ENCODE data around the gene CMIP. TPM values are rescaled to one million over a fixed set of nuclear protein-coding genes. Genes with fewer than 3 reads are reported as not detected.

The CMIP gene
- total RNA-seq, 1 experiment from 2014 or later: 3.0 TPM

DNA sequence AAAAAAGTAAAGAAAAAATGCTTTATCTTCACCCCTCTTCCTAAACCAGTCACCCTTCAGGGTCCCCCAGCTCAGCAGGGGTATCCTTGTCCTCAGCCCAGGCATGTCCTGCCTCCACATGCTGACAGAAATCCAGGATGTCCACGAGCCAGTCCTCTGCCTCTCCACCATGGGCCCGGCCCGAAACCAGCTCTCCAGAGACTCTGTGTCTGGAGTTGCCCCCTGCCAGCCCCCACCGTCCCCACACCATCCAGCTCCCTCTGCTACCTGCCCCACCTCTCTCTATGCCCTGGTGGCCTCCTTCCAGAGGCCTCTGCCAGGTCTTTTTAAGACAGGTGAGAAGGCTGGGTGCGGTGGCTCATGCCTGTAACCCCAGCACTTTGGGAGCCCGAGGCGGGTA is 268.1 kb downstream of the CMIP start:
- DNase-seq (ENCODE audit: low read depth): no peak

DNA sequence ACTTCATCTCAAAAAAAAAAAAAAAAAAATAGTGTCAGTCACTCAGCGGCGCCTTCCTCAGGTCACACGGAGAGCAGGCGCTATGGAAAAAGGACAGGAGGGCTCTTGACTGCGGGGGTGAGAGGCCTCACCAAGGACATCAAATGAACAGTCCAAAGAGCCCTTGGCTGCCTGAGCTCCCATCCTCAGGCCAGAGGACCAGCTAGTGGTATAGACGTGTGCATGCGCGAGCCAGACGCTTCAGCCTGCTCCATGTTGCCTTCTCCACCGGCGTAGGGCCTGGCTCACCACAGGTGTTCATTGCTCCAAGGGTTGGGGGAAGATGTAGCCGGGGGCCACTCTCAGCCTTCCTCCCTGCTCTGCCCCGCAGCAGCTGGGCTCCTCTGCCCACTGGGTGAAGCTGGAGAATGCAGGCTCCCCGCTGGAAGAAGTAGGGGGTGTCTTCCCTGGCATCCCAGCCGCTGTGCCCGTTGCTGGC is 268.7 kb downstream of the CMIP start:
- no peak for DNase-seq (ENCODE audit: low read depth)

DNA sequence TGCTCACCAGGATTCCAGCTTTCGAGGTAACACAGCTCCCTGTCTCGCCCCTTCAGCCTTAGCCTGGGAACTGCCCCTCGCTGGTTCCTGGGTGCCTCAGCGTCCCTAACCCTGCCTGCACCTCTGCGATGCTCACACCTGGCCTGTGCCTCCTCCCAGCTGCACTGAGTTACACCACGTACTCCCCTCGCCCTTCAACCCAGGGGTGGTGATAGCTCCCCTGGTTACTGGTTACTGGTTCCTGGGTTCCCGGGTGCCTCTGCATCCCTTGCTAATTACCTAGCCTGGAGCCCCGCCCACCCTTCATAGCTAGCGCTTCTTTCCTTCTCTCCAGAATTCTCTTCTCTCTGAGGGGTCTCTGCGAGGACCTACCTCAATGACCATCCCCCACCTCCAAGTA is 269.2 kb downstream of the CMIP start:
- DNase-seq (ENCODE audit: low read depth): no peak

DNA sequence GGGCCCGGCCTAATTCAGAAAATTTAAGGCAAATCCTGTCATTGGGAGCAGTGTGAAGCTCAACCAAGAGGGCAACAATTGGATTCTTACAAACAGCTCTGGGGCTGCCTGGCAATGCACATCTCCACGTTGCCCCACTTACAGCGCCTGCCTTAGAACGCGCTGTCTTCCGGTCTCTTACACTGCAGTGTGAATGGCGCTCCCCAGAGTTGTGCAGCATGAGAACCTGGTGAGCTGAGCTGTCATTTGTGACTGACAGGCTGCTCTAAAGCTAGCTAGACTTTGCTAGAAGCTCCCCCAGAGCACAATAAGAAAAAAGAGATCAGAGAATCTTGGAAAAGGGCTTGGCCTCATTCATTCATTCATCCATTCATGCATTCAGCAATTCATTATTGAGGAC is 270.0 kb downstream of the CMIP start:
- no peak for DNase-seq (ENCODE audit: low read depth)

DNA sequence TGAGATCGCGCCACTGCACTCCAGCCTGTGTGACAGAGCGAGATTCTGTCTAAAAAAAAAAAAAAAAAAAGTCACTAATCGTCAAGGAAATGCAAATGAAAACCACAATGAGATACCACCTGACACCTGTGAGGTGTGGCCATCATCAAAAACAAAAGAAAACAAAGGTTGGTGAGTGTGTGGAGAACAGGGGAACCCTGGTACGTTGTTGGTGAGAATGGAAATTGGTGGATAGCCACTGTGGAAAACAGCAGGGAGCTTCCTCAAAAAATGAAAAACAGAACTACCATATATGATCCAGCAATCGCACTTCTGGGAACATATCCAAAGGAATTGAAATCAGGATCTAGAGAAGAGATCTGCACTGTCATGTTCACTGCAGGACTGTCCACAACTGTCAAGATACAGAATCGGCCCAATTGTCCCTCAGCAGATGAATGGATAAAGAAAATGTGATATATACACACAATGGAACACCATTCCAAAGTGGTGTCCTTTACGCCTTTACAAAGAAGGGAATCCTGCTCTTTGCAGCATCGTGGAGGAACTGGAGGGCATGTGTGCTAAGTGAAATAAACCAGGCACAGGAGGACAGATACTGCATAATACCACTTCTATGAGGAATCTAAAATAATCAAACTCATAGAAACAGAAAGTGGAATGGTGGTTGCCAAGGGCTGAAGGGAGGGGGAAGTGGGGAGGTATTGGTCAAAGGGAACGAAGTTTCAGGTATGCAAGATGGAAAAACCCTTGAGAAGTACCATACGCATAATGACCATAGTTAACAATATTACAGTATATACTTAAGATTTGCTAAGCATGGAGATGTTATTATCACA is 271.0 kb downstream of the CMIP start:
- DNase-seq (ENCODE audit: low read depth): no peak

DNA sequence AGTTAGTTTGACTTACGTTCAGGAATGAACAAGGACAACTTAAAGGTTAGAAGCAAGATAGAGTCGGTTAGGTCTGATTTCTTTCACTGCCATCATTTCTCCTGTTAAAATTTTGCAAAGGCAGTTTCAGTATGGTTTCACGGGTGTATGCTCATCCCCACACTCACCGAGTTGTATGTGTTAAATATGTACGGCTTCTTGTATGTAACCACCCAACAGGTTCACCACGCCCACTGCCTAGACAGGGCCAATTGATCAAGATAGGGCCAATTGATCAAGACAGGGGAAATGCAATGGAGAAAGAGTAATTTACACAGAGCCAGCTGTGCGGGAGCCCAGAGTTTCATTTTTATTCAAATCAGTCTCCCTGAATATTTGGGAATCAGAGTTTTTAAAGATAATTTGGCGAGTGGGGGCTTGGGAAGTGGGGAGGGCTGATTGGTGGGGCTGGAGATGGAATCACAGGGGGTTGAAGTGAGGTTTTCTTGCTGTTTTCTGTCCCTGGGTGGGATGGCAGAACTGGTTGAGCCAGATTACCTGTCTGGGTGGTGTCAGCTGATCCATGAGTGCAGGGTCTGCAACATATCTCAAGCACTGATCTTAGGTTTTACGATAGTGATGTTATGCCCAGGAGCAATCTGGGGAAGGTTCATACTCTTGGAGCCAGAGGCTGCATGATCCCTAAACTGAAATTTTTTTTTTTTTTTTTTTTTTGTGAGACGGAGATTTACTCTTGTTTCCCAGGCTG is 272.0 kb downstream of the CMIP start:
- no peak for DNase-seq (ENCODE audit: low read depth)

DNA sequence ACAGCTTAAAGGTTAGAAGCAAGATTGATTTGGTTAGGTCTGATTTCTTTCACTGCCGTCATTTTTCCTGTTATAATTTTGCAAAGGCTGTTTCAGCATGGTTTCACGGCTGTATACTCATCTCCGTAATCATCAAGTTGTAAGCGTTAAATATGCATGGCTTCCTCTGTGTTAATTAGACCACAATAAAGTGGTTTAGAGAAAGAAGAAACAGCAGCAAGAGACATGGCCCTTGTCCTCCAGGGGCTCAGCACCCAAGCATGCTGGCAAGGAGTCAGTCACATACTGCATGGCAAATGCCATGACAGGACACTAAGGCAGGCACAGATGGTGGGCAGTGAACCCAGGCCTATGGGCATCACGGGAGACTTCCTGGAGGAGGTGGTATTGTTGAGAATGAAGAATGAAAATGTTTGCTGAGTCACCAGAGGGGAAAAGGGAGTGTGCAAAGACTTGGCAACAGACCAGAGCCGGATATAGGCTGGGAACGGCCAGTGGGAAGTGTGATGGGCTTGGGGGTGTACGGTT is 273.1 kb downstream of the CMIP start:
- peak; percentile 12 for DNase-seq (ENCODE audit: low read depth)

DNA sequence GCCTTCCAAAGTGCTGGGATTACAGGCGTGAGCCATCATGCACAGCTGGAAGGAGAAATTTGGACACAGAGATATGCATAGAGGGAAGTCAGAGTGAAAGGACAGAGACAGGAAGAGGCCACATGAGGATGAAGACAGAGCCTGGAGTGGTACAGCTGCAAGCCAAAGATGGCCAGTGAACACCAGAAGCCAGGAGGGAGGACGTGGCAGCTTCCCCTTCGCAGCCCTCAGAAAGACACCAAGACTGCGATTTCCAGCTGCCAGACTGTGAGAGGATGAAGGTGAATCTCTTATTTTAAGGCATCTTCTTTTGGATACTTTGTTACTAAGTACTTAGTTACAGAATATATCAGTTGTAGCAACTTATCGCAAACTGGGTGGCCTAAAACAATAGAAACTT is 274.0 kb downstream of the CMIP start:
- no peak for DNase-seq (ENCODE audit: low read depth)

DNA sequence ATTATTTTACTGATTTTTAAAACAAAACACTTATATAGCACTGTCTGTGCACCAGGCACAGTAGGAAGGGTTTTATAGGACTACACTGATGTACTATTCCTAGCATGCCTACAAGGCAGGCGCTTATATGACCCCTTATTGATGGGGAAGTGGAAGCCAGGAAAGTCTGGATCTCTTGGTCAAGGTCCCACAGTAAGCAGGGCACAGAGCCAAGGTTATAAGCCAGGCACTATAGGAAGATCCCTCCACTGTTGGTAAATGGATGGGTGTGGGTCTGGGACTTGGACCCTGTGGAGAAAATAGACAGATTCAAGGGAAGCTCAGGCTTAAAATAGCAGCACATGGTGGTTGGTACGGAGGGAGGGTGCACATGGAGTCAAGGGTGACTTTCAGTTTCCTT is 275.4 kb downstream of the CMIP start:
- DNase-seq (ENCODE audit: low read depth): no peak

DNA sequence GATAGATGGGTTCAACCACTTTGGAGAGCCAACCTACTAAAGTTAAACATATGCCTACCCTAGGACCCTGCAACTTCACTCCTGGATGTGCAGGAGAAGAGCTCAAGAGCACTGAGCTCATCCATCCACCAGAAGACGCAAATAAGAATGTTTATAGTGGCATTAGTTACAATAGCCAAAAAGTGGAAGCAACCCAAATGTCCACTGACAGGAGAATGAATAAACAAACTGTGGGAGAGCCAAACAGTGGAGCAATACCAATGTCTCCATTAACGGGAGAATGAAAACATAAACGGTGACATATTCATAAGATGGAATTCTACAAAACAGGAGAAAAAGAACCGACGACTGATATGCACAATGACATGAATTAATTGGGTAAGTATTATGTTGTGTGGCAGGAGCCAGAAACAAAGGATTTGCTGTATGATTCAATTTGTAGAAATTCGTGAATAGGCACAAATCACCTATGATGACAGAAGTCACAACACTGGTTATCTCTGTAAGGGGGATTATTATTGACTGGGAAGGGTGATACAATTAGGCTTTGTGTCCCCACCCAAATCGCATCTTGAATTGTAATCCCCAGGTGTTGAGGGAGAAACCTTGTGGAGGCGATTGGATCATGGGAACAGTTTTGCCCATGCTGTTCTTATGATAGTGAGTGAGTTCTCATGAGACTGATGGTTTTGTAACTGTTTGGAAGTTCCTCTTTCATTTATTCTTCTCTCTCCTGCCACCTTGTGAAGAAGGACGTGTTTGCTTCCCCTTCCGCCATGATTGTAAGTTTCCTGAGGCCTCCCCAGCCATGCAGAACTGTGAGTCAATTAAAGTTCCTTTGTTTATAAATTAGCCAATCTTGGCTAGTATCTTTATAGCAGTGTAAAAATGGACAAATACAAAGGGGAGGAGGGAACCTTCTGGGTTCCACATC is 276.6 kb downstream of the CMIP start:
- DNase-seq (ENCODE audit: low read depth): no peak

DNA sequence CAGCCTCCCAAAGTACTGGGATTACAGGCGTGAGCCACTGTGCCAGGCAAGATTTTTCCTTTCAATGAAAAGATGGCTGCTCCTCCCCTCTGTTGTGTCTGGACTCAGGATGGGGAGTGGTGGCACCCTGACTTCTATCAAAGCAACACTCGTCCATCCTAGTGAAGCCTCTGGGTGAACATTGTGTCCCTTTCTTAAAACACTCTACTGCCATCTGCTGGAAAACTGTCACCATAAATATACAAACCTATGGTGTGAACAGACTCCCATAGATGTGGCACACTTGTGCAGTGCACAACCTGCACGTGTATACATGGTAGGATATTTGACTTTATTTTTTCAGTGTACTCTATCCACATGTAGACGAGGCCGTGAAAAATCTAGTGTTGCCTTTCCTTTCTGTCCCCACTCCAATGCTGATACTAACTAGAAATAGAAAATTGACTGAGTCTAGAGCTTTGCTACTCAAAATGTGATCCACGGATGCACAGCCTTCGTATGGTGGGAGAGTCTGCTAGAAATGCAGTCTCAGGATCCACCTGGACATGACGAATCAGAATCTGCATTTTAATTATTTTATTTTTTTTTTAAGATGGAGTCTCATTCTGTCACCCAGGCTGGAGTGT is 278.6 kb downstream of the CMIP start:
- peak; percentile 77 for DNase-seq (ENCODE audit: low read depth)

DNA sequence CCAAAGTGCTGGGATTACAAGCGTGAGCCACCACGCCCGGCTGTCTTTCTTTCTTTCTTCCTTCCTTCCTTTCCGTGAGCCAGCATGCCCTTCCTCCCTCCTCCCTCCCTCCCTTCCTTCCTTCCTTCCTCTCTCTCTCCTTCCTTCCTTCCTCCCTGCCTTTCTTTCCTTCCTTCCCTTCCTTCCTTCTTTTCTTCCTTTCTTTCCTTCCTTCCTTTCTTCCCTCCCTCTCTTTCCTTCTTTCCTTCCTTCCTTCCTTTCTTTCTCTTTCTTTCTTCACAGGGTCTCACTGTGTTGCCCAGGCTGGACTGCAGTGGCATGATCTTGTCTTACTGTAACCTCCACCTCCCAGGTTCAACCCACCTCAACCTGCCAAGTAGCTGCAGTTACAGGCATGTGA is 283.8 kb downstream of the CMIP start:
- no peak for DNase-seq (ENCODE audit: low read depth)

DNA sequence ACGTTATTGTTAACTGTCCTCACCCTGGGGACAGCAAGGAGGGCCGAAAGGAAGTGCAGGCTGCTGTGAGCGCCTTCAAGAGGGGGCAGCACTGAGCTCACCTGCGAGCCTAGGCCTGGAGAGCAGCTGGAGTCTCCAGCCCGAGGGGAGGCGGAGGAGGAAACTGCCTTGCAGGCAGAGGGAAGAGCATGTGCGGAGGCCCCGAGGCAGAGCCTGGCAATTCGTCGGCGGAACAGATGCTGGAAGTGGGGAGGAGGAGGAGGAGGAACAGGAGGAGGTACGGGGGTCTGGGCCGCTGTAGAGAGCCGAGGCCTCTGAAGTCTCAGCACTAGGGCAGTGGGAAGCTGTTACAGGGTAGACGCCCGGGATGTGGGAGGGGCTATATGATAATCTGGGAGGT is 284.8 kb downstream of the CMIP start:
- DNase-seq (ENCODE audit: low read depth): no peak

DNA sequence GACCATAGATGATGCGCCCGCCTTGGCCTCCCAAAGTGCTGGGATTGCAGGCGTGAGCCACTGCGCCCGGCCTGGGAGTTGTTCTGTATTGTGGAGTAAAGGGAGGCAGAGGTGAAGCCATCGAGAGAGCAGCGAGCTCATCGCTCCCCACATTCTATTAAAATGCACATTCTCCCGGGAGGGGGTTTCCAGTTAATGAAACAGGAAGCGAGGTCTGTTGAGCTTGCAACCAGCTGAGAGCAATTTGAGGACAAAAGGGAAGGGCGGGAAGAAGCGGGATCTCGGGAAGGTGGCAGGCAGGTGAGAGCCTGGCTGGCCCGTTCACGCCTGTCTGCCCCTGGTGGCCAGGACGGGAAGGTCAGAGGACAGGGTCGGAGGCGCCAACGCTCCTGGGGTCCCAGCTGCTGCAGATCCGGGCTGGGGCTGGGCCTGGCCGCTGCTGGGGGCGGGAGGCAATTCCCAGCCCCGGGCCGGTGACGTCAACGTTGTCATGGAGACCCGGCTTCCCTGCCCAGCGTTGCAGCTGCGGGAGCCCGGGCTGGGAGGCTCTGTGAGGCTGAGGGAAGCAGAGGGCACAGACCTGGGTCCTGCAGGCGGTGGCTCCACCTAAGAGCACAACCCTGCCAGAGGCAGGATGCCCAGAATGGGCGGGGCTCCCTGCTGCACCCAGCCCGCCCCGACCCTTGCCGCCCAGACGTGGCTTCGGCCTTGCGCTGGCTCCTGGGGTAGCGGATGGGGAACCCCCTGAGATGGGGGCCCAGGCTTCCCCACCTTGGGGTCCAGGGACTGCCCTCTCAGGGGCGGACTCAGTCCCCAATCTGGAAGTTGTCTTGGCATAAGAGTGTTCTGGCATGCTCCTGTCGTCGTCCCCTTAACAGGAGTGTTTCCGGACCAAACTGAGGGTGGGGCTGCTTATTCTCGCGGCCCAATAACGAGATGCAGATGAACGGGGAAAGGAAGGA is 285.8 kb downstream of the CMIP start:
- peak; percentile 80 for DNase-seq (ENCODE audit: low read depth)

DNA sequence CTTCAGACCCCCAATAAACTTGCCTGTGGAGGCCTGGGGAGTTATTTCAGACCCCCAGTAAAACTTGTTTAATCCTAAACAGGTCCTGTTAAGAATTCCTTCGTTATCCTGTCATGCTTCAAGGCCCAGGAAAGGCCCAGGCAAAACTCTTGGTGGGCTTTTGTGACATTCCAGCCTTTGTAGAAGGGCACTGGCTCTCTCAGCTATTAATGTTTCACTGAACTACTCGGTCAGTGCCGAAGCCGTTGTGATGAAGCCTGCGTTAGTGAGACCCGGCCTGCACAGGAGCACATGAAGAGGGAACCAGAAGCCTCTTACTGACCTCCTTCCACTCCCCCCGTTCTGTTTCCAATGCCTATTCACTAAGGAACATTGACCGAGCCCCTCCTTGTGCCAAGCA is 287.0 kb downstream of the CMIP start:
- DNase-seq (ENCODE audit: low read depth): no peak

DNA sequence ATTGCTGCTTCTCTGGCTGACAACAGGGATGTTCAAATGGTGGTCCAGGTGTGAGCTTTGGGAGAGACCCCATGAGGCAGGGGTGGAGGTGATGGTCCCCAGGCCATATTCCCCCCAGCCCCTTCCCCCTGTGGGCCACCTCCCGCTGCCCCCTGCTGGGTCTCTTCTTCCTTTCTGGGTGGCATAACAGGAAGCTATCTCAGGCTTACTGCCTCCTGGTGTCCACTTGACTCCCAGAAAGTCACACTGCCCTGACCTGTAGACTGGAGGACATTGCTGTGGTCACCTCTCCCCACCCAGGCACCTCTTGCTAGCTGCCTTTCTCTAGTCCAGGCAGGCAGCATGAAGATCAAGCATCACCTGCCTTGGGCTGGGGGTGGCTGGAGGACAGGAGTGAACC is 288.1 kb downstream of the CMIP start:
- DNase-seq (ENCODE audit: low read depth): no peak

DNA sequence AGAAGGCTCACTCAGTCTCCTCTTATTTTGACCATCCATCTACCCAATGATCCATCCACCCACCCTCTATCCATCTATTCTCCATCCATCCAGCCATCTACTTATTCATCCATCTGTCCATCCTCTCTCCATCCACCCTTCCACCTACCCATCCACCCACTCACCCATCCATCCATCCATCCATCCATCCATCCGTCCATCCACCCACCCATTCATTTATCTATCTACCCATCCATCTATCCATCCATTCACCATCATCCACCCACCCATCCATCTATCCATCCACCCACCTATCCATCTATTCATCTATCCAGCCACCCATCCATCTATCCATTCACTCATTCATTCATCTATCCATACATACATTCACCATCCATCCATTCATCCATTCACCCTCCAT is 288.7 kb downstream of the CMIP start:
- no peak for DNase-seq (ENCODE audit: low read depth)

DNA sequence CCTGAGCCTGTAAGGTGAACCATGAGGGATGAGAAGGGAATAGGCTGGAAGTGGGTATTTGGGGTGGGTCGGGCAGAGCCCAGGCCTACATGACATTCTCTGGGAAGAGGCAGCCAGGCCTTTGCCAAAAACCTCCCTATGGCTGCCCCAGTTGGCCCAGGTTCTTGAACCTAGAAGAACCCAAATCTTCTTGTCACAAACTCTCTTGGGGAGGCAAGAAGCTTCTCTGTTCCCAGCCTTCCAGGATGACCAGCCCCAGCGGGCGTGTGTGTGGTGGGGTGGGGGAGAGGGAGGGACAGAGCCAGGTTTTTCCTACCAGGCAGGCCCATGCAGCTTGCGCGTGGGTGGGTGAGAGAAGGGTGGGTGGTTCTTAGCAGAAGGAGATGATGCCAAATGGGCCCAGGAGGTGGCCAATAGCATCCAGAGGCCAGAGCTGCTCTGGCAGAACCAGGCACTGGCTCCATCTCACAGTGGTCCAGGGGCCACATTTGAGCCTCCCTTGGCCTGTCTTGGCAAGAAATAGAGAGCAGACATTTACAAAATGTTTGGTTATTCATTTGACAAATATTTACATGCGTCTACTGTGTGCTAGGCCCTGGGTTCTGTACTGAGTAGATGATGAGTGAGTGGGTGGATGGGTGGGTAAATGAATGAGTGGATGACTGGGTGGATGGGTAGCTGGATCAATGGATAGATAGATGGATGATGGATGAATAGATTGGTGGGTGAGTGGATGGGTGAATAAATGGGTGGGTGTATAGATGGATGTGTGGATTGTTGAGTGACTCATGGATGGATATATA is 290.2 kb downstream of the CMIP start:
- DNase-seq (ENCODE audit: low read depth): no peak

DNA sequence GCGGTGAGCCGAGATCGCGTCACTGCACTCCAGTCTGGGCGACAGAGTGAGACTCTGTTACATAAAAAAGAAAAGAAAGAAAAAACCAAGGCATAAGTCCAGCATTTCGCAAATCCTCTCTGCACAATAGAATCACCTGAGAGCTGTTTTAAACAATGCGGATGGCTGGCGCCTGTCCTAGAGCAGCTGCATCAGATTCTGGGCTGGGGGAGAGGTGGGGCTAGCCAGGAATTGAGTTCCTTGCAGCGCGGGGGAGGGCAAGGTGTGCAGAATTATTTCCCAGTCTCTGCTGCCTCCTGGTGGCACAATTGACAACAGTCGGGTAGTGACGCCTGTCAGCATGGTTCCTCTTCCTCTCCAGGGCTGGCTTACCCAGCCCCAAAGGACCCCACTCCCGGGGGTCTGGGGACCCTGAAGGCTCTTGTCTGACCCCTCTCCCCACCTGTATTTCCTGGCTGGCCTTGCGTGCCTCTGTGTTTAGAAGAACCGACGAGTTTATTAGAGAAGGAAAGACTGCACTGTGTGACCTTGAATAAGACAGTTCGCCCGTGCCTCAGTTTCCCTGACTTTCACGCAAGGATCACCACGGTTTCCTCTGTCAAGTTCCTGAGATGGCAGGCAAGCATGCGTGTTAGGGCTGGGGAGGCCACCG is 293.4 kb downstream of the CMIP start:
- DNase-seq (ENCODE audit: low read depth): peak; percentile 68
